HG03159 (cell line): Measurements from ENCODE around the gene EGFLAM.
"Not testable (repeated sequence)": the region's sequence is repeated elsewhere in the genome, so short reads cannot be mapped to it uniquely, and the experiment has no call there.

ENCODE experiments used
- ATAC-seq: cut with Tn5 transposase; IDR thresholded peaks from one replicate; pipeline ENCODE4 v1.9.1; 2021; ENCODE audit warnings: mild to moderate bottlenecking, moderate library complexity; ENCODE audit not compliant: unreplicated experiment

EGFLAM gene

DNA sequence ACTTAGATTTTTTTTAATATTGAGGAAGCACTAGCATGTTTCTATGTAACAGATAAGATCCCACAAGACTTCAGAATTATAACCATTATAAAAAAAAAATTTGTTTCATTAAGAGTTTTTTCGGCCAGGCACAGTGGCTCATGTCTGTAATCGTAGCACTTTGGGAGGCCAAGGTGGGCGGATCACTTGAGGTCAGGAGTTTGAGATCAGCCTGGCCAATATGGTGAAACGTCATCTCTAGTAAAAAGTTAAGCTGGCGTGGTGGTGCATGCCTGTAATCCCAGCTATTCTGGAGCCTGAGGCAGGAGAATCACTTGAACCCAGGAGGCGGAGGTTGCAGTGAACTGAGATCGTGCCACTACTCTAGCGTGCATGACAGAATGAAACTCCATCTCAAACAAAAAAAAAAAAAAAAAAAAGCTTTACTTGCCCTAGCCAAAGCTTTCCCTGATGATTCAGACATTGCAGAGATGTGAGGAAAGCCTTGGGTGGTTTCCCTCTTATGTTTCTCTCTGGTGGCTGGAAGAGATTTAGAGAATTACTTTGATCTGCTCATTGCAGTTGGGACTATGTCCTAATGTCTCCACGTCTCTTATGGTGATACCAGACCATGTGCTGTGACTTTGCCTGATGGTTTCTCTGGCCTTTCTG, 65.4 kb downstream of the EGFLAM start:
- no peak for ATAC-seq

DNA sequence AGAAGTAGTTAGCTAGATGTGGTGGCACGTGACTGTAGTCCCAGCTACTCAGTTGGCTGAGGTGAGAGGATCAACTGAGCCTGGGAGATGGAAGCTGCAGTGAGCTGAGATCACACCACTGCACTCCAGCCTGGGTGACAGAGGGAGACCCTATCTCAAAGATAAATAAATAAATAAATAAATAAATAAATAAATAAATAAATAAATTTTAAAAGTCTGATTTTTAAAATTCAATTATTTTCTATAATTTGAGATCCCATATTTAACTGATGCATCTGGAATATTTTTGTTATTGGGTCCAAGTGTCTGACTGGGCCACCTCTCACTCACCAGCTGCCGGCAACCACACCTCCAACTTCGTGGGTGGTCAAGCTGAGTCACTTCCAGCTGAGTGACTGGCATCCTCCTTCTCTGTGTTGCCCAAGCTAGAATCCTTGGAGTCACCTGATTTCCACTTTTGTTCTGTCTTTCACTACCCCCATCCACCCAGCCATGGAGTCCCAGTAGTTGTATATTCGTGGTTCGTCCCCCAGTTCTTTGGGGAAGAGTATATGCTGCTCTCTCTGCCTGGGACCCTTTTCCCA, 70.9 kb downstream of the EGFLAM start:
- ATAC-seq: no peak

DNA sequence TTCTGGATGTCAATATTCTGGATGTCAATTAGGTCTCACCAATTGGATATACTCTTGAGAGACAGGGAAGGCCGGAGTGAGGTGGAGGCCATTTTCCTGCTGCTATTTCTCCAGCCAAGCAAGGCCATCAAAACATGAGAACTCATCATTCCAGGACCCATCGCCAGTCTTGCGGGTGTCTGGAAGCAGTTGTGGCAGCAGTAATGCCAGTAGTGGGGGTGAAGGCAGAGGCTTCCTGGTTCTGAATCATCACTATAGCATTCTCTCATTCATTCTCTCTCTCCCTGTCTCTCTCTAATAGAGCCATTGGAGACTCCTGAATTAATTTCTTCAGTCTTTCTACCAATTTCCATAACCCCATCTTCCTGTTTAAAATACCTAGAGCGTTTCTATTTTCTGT, 71.8 kb downstream of the EGFLAM start:
- ATAC-seq: no peak

DNA sequence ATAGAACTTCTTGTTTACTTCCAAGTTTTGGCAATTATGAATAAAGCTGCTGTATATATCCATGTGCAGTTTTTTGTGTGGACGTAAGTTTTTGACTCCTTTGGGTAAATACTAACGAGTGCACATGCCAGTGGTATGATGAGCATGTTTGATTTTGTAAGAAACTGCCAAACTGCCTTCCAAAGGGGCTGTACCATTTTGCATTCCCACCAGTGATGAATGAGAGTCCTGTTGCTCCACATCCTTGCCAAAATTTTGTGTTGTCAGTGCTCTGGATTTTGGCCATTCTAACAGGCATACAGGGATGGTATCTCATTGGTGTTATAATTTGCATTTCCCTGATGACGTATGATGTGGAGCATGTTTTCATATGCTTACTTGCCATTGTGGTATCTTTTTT, 73.5 kb downstream of the EGFLAM start:
- no peak for ATAC-seq

DNA sequence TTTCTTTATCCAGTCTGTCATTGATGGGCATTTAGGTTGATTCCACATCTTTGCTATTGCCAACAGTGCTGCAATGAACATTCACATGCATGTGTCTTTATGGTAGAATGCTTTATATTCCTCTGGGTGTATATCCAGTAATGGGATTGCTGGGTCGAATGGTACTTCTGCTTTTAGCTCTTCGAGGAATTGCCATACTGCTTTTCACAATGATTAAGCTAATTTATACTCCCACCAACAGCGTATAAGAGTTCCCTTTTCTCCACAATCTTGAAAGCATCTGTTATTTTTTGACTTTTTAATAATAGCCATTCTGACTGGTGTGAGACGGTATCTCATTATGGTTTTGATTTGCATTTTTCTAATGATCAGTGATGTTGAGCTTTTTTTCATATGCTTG, 74.8 kb downstream of the EGFLAM start:
- ATAC-seq: not testable (repeated sequence)

DNA sequence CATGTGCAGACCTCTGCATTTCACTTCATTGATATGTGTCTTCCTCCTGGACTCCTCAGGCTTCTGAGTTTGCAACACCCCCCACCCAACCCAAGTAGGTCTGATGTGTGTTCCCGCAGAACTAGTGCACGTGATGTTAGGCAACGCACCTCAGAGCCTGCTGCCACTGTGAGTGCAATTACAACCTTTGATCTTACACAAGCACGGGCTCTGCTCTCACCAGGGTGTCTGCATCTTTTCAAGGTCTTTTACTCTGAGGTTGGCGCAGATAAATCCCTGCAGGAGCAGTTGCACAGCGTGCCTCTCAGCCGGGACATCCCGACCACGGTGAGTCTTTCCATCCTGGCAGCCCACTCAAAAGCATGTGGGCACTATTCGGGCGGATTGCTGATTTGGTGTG, 80.1 kb downstream of the EGFLAM start:
- no peak for ATAC-seq

DNA sequence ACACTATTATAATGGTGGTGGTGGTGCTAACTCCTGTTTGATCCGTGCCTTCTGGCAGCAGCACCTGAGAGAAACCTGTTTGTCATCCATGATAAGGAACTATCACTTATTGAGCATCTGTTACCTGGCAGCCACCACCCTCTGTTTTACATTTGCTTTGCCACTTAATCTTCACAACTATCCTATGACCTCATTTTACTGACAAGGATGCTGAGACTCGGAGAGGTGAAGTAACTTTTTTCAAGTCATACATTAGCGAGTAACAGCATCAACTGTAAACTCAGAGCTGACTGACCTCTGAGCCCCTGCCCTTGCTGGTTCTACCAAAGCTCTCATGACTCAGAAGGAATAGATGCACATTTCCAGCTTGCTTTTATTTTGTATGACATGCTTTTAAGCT, 81.1 kb downstream of the EGFLAM start:
- no peak for ATAC-seq

DNA sequence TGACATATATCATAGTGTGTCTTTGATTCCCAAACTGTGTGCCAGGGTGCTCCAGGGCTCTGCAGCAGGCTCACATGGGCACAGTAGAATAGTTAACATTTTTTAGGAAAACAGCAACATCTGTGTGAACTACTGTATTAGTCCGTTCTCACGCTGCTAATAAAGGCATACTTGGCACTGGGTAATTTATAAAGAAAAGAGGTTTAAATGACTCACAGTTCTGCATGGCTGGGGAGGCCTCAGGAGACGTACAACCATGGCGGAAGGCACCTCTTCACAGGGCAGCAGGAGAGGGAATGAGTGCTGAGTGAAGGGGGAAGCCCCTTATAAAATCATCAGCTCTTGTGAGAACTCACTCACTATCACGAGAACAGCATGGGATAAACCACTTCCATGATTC, 82.7 kb downstream of the EGFLAM start:
- ATAC-seq: no peak

DNA sequence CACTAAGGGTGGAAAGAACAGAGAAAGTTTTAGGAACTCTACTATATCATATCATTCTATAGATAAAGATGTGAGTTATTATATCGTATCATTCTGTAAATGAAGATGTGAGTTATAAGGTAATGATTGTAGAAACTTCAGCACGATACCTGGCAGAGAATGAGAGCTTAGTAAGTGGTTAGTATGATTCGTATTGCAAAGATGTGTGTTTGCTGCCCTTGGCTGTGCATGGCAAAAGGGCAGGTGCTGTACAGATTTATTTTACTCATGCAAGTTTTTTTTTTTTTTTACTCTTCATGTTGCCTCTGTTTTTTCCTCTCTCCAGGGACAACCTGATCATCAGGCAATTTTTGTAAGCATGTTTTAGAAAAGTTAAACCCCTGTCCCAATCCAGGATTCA, 83.3 kb downstream of the EGFLAM start:
- no peak for ATAC-seq

DNA sequence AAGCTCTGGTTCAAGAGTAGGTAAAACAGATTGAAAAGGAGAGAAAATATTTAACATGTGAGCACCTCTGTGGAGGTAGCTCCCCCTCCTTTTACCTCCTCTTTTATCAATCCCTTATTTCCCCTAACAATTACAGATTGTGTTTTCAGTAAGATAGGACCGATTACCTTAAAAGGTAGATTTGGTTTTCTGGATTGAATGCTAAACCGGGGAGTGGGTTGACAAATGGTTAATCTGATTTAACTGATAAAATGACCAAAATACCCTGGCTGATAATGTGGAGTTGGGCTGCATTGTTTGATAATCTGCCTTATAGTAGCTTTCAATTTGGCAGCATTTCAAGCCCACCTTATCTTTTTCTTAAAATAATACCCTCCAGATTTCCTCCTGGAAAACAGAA, 83.9 kb downstream of the EGFLAM start:
- ATAC-seq: no peak

DNA sequence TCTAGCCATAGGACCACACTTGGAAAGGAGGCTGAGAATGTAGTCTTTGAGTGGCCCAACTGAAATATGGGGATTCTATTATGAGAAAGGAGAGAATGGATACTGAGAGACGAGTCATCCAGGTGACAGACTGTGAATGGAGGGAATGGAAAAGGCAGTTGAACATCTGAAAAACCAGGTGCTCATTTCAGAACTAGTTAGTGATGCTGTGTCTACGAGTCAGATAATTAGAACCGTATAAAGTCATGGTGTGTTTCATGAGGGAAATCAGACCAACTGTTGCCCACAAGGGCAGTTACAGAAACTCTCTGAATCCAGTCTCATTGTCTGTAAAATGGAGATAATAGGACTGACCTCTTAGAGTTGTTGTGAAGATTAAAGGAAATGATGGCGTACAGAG, 86.5 kb downstream of the EGFLAM start:
- no peak for ATAC-seq

DNA sequence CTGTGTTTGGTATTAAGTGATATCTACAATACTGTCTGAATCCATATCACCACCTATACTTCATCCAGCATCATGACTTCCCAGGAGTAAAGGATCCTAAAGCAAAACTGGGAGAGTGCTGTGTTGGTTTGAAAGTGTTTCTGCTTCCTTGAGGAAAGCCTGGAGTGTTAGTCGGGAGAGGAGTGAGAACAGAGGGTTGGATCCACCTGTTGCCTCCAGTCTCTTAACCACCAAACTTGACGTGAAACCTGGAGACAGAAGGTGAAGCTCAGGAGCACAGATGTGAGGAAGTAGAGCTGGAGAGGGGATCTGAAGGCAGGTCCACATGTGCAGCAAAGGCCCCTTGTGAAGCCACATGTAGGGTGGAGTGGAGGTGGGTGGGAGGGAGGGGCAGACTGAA, 88.2 kb downstream of the EGFLAM start:
- ATAC-seq: no peak

DNA sequence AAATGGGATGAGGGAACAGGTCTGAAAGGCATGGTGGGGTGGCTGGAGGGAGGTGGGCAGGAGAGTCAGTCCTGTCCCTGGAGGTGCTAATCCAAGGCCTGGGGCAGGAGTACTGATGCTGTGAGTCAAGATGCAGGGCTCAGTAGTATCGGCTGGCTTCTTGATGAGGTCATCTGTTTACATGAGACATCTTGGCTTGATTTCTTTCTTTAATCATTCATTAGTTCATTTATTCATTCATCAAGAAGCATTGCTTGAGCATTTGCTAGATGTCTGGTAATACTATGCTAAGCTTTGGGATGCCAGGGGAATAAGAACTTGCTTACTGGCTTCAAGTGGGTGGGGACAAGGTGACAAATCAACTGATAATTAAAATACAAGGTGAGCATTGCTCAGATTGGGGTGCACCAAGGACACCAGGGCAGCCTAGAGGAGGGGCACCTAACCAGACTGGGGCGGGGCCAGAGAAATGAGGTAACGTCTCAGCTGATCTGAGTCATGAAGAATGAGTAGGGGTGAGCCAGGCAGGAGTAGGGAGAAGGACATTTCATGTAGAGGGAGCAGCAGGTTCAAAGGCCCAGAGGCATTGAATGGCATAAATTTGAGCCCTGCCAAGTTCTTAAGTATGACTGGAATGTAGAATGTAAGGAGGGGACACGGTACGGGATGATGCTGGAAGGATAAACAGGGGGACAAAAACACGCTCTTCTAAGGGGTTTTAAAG, 88.8 kb downstream of the EGFLAM start:
- no peak for ATAC-seq

DNA sequence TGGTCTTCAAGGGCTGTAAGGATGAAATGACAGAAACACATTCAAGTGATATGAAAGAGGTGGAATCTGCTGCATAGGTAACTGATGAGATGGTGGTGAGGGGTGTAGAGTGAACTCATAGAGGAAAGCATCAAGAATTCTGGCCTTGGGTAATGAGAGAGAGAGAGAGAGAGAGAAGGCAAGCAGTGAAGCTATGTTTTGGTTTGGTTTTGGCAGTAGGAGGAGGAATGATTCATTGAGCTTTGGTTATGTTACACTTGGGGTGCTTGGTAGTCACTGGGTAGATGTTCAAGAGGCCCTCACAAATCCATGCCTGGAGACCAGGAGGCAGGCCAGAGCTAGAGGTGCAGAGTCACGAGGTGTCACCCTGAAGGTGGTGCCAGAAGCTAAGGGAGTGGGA, 89.5 kb downstream of the EGFLAM start:
- ATAC-seq: no peak

DNA sequence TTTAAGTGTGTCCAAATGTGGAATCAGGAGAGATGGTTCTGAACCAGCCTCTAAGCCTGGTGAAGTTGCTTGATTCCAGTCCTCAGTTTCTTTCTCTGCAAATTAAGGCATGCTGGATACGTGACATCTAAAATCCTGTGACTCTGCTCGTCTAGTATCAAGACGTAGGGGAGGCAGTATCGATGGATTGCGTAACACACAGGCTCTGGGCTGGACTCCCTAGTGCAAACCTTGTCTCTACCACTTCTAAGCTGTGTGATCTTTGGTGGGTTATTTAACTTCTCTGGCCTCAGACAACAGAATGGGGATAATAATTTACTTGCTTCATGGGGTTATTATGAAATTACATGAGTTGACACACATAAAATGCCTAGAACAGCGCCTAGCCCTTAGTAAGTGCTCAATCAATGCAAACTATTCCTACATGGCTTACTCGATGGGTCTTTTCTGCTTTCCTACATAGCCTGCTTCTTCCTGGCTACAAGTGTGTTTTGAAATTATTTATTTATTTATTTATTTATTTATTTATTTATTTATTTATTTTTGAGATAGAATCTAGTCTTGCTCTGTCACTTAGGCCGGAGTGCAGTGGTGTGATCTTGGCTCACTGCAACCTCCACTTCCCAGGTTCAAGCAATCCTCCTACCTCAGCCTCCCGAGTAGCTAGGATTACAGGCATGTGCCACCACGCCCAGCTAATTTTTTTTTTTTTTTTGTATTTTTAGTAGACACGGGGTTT, 102.1 kb downstream of the EGFLAM start:
- ATAC-seq: no peak

DNA sequence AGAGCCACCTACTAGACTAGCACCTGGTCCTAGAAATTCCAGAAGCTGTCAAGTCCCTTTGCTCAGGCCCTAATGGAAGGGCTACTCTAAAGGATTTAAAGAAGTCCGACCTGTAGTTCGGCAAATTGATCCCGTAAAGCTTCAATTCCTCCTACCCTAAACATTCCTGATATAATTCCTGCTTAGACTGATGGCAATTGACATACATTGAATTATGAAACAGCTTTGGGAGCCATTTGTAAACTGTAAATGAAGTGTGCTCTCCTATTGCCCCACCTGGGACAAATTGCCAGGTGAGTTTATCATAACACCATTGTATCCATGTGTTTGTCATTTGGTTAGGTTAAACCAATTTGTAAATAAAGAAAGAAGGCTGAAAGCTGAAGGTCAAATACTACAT, 104.4 kb downstream of the EGFLAM start:
- ATAC-seq: no peak

DNA sequence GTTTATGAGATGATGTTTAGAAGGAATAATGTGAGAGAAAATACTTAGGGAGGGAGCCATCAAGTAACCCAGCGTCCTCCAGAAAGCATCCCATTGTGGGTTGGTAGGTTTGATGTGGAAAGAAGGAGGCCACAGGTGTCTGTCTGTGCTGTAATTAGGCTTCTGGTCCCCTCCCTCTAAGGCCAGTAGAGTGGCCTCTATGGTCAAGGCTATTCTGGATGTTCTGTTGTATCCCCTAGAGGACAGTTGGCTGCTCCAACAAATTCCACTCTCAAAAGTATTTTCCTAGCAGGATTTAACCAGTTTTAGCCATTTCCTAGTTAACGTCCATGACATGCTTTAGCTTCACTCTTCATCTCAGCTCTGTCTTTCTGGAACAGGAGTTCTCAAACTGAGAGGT, 106.5 kb downstream of the EGFLAM start:
- no peak for ATAC-seq

DNA sequence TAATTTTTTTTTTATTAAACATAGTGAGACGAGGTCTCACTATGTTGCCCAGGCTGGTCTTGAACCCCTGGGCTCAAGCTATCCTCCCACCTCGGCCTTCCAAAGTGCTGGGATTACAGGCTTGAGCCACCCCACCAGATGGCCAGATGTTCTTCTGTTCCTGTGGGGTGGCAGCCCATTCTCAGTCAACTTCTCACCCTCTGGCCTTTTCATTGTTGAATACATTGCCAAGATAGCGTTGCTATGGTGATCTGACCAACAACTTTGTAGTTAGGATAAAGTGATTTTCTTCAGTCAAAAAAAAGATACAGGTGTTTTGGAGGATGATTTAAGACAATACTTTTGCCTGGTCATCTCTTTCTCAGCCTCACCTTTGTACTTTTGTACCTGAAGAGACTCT, 109.1 kb downstream of the EGFLAM start:
- ATAC-seq: no peak

DNA sequence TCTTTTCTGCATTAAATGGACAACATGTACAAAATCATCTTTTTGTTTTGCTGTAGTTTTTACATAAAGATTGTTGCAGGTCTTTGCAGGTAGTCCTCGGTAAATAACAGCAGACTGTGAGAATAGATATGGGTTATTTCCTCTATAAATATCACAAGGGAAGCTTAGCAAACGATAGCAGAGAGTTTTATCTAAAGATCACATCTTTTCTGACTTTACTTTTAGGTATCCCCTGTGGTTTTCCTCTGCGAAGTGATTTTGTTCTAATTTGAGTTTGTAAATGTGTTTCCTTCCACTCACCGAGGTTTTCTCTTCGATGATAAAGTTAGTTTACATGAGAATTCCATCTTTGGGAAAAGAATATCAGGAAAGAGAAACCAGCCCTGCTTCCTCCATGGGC, 109.6 kb downstream of the EGFLAM start:
- ATAC-seq: no peak

DNA sequence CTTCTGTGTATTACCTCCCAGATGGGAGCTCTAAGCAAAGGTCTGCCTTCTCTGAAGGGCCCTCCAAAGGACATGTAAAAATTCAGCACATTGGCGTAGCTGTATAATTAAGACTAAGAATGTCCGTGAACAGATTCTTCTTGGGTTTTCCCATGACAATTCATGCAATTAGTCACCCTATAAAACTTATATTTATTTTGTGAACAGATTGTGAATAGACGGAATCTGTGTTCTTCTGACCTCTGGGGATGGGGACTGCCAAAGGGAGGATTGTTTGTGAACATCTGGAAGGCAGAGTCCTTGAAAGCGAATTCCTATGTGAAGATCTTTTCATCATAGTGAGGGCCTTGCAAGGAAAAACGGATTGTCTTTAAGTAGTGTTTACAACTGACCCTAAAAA, 111.3 kb downstream of the EGFLAM start:
- ATAC-seq: no peak

DNA sequence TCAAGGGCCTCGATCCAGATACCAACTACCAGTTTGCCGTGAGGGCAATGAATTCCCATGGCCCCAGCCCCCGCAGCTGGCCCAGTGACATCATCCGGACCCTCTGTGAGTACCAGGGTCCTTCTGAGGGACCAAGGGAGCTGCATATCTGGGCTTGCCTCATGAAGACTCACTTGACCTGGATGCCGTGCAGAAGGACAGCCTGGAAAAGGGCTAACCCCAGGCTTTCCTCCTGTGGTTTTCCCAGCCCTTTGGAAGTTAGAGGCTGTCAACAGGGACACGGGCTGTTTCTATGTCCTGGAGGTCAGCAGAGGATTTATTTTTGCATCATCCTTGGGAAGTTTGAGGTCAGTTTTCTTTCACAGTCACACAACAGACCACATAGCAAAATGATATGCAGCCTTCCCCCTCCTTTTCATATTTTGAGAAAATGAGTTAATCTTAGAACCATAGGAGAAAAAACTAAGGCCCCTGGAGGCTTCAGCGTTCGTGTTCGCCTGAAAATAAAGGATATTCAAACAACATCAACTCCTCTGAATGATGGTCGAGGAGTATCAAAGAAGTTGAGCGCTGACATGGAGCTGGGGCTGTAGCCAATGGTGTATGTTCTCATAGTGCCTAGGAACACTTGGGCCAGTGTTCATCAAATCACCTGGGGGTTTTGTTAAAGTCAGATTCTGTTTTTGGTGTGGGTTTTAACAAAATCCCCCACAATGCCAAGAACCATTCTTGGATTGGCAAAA, 112.2 kb downstream of the EGFLAM start:
- no peak for ATAC-seq
